Choroid plexus epithelial cell (primary cell): ENCODE results near the gene CX3CL1.
"Not testable (repeated sequence)": the region's sequence is repeated elsewhere in the genome, so short reads cannot be mapped to it uniquely, and the experiment has no call there.

Experiments used
- DNase-seq: peaks from one replicate; pipeline ENCODE4 v3.0.0-alpha.2; 2010; ENCODE audit warnings: low read depth
- H3K4me3 ChIP-seq: 2 replicates; pipeline ENCODE4 v1.5.1; 2011; ENCODE audit warnings: low read depth, mild to moderate bottlenecking, control low read depth, low read length, moderate library complexity
- TF ChIP-seq, protein P1 (sequence below): conservative IDR thresholded peaks from 2 replicates; pipeline ENCODE4 v1.5.1; 2011; ENCODE audit warnings: low read depth, mild to moderate bottlenecking, control low read depth, inconsistent platforms, low read length, moderate library complexity

Gene CX3CL1

DNA sequence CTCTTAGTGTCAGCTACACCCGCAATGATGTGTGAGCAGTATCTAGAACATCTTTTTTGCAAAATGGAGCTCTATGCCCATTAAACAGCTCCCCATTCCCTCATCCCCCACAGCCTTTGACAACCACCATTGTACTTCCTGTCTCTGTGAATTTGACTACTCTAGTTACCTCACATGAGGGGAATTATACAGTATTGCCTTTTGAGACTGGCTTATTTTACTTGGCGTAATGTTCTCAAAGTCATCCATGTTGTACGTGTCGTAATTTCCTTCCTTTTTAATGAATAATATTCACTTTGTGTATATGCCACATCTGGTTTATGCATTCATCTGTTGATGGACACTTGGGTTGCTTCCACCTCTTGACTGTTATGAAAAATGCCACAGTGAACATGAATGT lies 36.9 kb upstream of the CX3CL1 start:
- TF ChIP-seq, protein P1, sequence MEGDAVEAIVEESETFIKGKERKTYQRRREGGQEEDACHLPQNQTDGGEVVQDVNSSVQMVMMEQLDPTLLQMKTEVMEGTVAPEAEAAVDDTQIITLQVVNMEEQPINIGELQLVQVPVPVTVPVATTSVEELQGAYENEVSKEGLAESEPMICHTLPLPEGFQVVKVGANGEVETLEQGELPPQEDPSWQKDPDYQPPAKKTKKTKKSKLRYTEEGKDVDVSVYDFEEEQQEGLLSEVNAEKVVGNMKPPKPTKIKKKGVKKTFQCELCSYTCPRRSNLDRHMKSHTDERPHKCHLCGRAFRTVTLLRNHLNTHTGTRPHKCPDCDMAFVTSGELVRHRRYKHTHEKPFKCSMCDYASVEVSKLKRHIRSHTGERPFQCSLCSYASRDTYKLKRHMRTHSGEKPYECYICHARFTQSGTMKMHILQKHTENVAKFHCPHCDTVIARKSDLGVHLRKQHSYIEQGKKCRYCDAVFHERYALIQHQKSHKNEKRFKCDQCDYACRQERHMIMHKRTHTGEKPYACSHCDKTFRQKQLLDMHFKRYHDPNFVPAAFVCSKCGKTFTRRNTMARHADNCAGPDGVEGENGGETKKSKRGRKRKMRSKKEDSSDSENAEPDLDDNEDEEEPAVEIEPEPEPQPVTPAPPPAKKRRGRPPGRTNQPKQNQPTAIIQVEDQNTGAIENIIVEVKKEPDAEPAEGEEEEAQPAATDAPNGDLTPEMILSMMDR, result no peak
- no peak overlapping the region for H3K4me3 ChIP-seq
- no peak for DNase-seq

DNA sequence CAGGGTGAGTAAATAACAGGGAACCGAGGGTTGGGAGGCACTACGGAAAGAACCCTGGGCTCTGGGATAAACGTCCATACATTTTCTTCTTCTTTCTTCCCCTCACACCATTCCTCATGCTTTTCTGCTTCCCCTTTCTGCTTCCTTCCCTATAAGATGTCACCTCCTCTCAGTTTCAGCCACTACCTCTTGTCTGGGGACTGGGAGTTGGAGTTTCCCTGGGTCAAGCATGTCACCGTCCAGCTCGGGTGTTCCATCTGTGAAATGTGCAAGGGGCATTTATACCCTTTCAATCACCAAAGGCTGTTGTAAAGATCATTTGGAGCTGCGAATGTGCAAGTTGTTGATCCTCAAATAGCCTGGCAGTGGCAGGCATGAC lies 31.2 kb upstream of the CX3CL1 start:
- TF ChIP-seq, protein P1, result no peak
- DNase-seq, result no peak
- H3K4me3 ChIP-seq, result no peak overlapping the region

DNA sequence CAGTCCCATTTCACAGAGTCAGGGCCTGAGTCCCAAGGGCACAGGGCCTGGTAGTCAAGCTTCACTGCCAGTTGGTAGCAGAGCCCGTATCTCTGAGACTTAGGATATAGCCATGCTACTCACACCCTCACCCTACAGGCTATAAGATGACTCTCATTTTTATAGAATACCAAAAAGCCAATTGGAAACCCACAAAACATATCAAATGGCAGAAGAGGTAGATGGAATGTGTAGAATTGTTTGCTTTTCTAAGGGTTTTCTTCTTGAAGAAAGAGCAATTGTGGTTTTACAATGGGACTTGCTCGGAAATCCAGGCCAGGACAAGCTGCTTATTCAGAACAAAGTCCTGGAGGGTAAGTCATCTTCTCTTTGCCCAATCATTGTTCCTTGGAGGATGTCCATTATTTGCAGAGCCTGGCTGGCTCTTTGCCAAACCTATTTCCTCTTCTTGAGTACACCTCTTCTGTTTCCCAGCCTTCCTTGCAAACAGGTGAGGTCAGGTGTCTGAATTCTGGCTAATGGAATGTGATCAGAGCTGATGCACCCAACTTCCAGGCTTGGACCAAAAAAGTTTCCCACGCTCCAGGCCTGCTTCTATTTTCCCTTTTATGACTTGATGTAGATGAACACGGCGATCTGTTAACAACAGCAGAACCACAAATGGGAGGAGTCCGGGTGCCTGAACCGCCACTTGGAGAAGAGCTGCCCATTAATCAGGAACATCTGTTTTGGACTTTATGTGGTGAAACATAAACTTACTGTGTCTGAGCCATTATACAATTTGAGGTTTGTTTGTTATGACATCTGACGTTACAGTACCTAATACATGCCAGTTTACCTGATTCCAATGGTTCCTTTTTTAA lies 30.6 kb upstream of the CX3CL1 start:
- no peak overlapping the region for H3K4me3 ChIP-seq
- TF ChIP-seq, protein P1, result no peak
- DNase-seq, result peak; percentile 85

DNA sequence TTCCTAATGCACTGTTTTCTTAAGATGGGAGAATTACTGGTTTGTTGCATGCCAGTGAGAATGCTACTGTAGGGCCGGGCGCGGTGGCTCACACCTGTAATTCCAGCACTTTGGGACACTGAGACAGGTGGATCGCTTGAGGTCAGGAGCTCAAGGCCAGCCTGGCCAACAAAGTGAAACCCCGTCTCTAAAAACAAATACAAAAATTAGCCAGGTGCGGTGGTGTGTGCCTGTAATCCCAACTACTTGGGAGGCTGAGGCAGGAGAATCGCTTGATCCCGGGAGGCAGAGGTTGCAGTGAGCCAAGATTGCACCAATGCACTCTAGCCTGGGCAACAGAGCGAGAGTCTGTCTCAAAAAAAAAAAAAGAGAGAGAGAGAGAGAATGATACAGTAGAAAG lies 29.7 kb upstream of the CX3CL1 start:
- not testable (repeated sequence) for DNase-seq, H3K4me3 ChIP-seq

DNA sequence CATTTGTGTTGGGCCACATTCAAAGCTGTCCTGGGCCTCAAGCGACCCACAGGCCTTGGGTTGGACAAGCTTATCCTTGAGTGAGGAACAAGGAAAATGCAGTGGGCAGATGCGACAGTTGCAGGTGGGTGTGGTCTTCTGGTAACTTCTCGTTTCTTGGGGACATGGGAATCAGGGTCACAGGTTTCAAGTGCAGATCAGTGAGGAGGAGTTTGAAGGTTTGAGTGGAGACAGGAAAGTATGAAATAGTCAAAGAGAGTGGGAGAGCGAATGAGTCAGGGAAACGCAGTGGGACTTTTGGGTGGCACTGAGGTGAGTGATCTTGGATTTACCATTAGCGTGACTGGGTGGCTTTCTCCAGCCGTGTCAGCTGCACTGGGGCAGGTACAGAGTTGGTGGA lies 29.1 kb upstream of the CX3CL1 start:
- DNase-seq, result no peak
- no peak overlapping the region for H3K4me3 ChIP-seq
- TF ChIP-seq, protein P1, result no peak

DNA sequence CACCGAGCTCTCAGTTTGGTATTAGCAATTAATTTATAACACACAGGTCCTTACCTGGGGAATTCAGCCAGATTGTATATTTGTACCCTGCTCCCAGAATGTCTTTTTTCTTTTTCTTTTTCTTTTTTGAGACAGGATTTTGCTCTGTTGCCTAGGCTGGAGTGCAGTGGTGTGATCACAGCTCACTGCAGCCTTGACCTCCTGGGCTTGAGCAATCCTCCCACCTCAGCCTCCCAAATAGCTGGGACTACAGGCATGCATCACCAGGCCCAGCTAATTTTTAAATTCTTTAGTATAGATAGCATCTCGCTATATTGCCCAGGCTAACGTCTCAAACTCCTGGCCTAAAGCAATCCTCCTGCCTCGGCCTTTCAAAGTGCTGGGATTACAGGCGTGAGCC lies 28.2 kb upstream of the CX3CL1 start:
- not testable (repeated sequence) for DNase-seq, H3K4me3 ChIP-seq

DNA sequence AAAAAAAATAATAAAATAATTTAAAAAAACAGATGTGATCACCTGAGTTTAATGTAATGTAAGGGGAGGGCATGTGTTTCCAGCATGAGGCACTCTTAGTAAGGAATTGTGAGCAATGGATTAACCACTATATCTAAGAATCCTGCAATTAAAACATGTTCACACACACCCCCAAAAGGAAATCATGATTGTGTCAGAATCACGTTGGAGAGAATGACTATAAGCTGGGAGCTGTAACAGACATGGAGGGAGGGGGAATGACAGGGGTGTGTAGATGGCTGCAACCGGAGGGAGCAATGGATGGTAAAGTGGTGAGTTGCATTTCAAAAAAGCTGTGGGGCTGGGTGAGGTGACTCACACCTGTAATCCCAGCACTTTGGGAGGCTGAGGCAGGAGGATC lies 27.3 kb upstream of the CX3CL1 start:
- no peak overlapping the region for H3K4me3 ChIP-seq
- no peak for DNase-seq
- TF ChIP-seq, protein P1, result no peak

DNA sequence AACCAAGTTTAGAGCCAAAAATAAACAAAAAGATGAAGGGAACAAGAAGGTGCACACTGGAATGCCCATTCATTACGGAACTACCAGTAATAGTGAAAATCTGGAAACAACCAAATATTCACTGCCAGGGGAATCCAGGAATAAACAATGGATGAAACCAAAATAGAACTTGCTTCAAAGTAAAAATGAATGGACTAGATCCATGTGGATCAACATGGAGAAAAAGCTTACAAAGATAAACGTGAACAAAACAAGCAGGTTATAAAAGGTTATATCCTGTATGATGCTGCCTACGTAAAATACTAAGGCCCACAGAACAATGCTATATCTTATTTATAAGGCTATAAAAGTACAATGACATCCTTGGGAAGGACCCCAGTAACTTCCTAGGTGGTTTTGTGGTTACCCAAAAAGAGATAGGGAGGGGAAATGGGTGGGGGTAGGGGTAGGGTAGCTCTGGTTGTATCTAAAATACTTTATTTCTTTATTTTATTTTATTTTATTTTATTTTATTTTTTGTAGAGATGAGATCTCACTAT lies 26.6 kb upstream of the CX3CL1 start:
- no peak for DNase-seq
- no peak overlapping the region for H3K4me3 ChIP-seq
- TF ChIP-seq, protein P1, result no peak
